HG02884 (cell line): ENCODE results near the gene RPL27A.

Source experiments
- ATAC-seq: cut with Tn5 transposase; IDR thresholded peaks from one replicate; pipeline ENCODE4 v1.9.1; 2021; ENCODE audit warnings: mild to moderate bottlenecking, moderate library complexity; ENCODE audit not compliant: unreplicated experiment

The RPL27A gene

GRCh38 chr11:8698917-8699441 lies 16.4 kb downstream of the RPL27A start:
- no peak for ATAC-seq

GRCh38 chr11:8699903-8700302 lies 17.3 kb downstream of the RPL27A start:
- ATAC-seq: no peak

- no peak for ATAC-seq
Measured at GRCh38 chr11:8701891-8702597, 19.5 kb downstream of the RPL27A start.

GRCh38 chr11:8702598-8702915 lies 20.0 kb downstream of the RPL27A start:
- ATAC-seq: no peak

GRCh38 chr11:8704136-8704535 lies 21.5 kb downstream of the RPL27A start:
- no peak for ATAC-seq

GRCh38 chr11:8705146-8705545 lies 22.6 kb downstream of the RPL27A start:
- ATAC-seq: no peak

- no peak for ATAC-seq
Measured at GRCh38 chr11:8706673-8707432, 24.3 kb downstream of the RPL27A start.

GRCh38 chr11:8707541-8708191 lies 25.1 kb downstream of the RPL27A start:
- ATAC-seq: no peak

- ATAC-seq: no peak
Measured at GRCh38 chr11:8709002-8709672, 26.5 kb downstream of the RPL27A start.

- ATAC-seq: no peak
Measured at GRCh38 chr11:8709777-8710176, 27.2 kb downstream of the RPL27A start.

- no peak for ATAC-seq
Measured at GRCh38 chr11:8711895-8712442, 29.4 kb downstream of the RPL27A start.

GRCh38 chr11:8712506-8712905 lies 29.9 kb downstream of the RPL27A start:
- no peak for ATAC-seq

GRCh38 chr11:8713760-8714454 lies 31.3 kb downstream of the RPL27A start:
- ATAC-seq: no peak

- ATAC-seq: no peak
Measured at GRCh38 chr11:8714622-8715225, 32.1 kb downstream of the RPL27A start.

- ATAC-seq: no peak
Measured at GRCh38 chr11:8715501-8715900, 32.9 kb downstream of the RPL27A start.

- ATAC-seq: no peak
Measured at GRCh38 chr11:8717544-8717875, 34.9 kb downstream of the RPL27A start.

GRCh38 chr11:8717876-8718753 lies 35.5 kb downstream of the RPL27A start:
- no peak for ATAC-seq

GRCh38 chr11:8719211-8719649 lies 36.6 kb downstream of the RPL27A start:
- ATAC-seq: no peak

- ATAC-seq: no peak
Measured at GRCh38 chr11:8719721-8720120, 37.1 kb downstream of the RPL27A start.
